HG02938 (cell line): ENCODE measurements around the gene TMEM131.

Source experiments
- ATAC-seq: cut with Tn5 transposase; IDR thresholded peaks from one replicate; pipeline ENCODE4 v1.9.1; 2021; ENCODE audit warnings: mild to moderate bottlenecking, moderate library complexity; ENCODE audit not compliant: unreplicated experiment

TMEM131 gene

DNA sequence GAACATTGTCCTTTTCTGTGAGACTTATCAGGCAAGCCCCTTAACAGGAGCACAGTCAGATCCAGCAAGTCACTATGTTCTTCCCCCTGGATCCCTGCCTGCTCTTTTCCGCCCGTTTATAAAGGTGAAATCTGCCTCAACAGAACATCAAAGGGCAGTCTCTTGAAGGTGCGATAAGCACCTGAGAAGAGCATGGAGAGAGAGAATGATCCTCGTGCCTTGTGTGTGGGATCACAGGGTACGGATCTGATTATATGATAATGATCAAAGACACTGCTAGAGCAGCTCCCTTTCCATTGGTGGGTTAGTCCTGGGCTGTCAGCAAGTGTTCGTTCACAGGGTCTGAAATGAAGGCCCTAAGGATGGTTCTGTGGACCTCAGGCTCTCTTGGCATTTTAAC, 176.0 kb downstream of the TMEM131 start:
- no peak for ATAC-seq

GRCh38 chr2:97816411-97816810, 179.3 kb downstream of the TMEM131 start:
- ATAC-seq, result no peak

DNA sequence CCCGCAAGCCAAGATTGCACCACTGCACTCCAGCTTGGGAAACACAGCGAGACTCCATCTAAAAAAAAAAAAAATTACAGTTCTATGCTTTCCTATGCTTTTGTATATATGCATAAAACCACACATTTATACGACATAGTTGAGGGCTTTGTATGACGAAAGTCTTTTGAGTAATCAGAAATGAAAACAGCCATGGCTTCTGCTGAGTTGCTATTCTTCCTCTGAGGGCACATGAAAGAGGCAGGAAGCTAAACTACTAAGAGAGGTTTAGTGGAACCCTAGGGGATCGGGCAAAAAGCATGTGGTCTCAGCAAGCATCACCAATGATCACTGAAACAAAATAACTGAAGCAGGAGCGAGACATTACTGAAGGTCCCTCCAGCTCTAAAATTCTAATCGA, 182.8 kb downstream of the TMEM131 start:
- ATAC-seq, result no peak

DNA sequence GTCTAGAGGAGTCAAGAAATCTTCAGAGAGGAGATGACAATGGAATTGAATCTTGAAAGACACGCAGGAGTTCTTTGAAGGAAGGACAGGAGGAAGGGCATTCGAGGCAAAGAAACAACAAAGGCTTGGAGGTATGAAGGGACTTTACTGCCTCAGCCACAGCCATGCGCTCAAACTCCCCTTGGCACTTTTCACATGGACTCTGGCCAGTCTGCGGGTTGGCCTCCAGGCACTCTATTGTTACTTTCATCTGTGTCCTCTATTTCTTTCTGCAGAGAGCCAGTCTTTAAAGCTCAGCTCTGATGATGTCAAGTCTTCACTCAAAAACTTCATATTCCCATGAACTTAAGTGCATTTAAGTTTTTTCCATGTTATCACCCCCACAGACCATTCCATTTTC, 186.9 kb downstream of the TMEM131 start:
- ATAC-seq, result no peak

DNA sequence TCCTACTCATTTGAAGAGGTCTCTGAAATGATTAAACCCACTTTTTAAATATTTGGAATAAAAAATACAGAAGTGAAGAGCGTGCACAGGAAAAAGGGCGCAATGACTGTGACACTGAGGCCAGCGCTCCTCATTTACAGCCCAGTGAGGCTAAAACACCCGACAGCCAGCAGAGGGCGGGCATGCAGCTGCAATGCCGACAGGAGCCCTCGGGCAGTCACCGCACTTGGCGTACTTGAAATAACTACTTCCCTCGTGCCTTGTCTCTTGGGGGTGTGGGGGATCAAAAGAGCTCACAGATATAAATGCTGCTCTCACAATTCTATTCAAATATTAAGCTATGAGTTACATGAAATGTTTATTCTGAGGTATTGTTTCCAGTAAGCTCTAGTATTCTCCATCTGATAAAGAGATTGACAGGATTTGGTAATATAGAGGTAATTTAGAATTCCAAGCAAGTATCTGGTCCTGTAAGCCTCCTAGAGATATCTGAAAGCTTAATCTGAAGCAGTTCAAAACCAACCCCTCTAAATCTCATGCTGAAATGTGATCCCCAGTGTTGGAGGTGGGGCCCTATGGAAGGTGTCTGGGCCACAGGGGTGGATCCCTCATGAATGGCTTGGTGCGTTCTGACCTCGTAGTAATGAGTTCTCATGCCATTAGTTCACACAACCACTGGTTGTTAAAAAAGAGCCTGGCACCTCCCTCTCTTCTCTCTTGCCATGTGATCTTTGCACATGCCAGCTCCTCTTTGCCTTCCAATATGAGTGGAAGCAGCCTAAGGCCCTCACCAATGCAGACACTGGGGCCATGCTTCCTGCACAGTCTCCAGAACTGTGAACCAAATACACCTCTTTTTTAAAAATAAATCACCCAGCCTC, 188.8 kb downstream of the TMEM131 start:
- peak; percentile 70 for ATAC-seq

- no peak for ATAC-seq
Measured at GRCh38 chr2:97805776-97806175, 190.0 kb downstream of the TMEM131 start.

GRCh38 chr2:97801028-97801427, 194.7 kb downstream of the TMEM131 start:
- no peak for ATAC-seq

- ATAC-seq, result no peak
Measured at GRCh38 chr2:97798416-97798815, 197.3 kb downstream of the TMEM131 start.

DNA sequence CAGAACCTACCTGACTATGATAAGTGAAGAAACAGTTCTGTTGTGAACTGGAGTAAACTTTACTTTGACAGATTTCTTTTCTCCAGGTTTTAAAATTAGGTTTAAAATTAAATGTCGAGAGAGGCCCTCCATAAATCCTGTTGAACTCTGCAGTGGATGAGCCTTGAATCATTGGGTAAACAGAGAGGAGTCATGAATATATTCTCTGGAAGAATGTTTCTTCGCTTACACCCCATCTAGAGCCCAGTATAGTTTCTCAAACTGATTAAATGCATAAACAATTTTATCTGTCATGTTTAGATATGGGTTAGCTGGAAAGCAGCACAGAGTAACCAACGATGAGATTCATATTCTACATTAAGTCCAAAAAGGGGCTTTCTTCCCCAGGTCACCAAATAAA, 198.4 kb downstream of the TMEM131 start:
- ATAC-seq, result no peak

- no peak for ATAC-seq
Measured at GRCh38 chr2:97796465-97797126, 199.2 kb downstream of the TMEM131 start.

- ATAC-seq, result no peak
Measured at GRCh38 chr2:97792416-97792815, 203.3 kb downstream of the TMEM131 start.

- no peak for ATAC-seq
Measured at GRCh38 chr2:97788986-97789644, 206.6 kb downstream of the TMEM131 start.

- no peak for ATAC-seq
Measured at GRCh38 chr2:97785818-97786217, 209.9 kb downstream of the TMEM131 start.

- no peak for ATAC-seq
Measured at GRCh38 chr2:97784953-97785352, 210.8 kb downstream of the TMEM131 start.

- ATAC-seq, result no peak
Measured at GRCh38 chr2:97781981-97782380, 213.8 kb downstream of the TMEM131 start.

DNA sequence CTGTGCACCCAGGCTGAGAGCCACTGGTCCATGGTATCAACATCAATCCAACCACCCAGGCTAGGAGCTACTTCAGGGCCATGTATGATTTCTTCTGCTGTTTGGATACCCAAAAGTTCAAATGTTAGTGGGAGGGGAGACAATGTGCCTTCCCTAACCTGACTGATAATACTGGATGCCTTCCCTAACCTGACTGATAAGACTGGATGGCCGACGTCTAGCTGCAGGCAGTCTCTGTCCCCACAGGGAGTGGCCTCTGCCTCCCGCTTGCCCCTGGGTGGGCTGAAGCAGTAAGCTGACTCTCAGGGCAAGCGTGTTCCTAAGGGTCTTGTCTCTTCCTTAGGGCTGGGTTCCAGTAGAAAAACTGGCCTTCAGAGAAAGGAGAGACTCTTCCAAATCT, 216.6 kb downstream of the TMEM131 start:
- no peak for ATAC-seq

DNA sequence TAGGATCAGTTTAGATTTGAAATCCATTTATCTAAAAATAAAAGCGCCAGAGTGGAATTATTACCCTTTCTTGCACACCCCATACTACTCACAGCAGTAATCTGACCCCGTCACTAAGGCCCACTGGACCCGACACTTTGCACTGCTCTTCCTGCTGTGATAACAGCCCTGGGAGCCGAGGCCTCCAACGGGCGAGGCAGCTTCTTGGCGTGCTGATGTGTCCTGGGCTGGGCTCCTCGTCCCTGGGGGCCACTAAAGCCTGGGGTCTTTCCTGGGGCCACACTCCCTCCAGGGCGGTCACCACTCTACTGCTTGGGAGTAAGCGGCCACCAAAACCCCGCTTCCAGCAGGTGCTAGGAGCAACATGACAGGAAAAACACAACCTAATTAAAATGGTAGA, 220.7 kb downstream of the TMEM131 start:
- ATAC-seq, result no peak

- no peak for ATAC-seq
Measured at GRCh38 chr2:97774425-97774824, 221.3 kb downstream of the TMEM131 start.

GRCh38 chr2:97770445-97770844, 225.3 kb downstream of the TMEM131 start:
- ATAC-seq, result no peak

- no peak for ATAC-seq
Measured at GRCh38 chr2:97769711-97770110, 226.0 kb downstream of the TMEM131 start.

DNA sequence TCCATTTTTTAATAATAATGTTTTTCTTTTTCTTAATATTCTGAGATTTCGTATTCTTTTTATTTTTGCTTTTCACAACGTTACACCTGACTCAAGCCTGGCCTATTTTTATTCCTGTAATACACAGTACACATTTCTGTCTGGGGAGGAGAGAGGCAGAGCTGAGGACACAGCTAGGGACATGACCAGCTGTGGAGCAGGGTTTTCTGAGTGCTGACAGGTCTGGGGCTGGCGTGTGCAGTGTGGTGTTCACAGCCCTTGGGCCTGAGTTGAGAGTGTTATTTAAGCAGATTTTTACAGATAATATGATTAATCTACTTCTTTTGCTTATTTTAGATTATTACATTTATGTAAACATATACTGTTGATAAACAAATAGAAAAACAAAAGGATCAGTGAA, 226.4 kb downstream of the TMEM131 start:
- ATAC-seq, result no peak

DNA sequence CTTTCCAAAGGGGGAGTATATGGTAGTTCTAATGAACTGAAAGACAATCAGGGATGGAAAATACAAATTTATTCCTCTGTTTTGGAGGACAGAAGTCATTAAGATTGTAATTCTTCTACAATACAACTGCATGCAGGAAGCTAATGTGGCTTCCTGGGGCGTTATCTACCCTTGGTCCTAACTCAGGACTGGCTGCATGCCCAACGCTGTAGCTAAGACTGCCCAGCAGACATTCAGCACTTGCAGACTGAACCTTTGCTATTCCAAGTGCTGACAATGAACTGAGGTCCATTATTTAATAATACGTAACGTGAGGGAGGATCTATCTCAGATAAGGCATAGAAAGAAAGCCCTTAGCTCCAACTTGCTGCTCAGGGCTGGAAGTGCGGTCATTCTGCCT, 229.2 kb downstream of the TMEM131 start:
- ATAC-seq, result no peak
